Thymus (tissue), 11 donors: ENCODE results near the gene PLXNA4. TPM values are rescaled to one million over a fixed set of nuclear protein-coding genes. Genes with fewer than 3 reads are reported as not detected.

Experiments used
- DNase-seq, 9 donors: peaks; one replicate each; pipeline ENCODE4 v3.0.0-alpha.2; 2013; ENCODE audit warnings: low spot score in 9 of 9, low read depth in 6 of 9, missing footprints in 1 of 9
- H3K27ac ChIP-seq, 2 donors: one replicate each; pipeline ENCODE4 v1.5.1; 2013; ENCODE audit warnings: control low read depth in 1 of 2, low read depth in 1 of 2, low read length in 1 of 2, mild to moderate bottlenecking in 1 of 2, moderate library complexity in 1 of 2
- H3K27me3 ChIP-seq, 2 donors: one replicate each; pipeline ENCODE4 v1.5.1; 2013; ENCODE audit warnings: low read length in 1 of 2; ENCODE audit not compliant: control insufficient read depth in 2 of 2, insufficient read depth in 1 of 2
- H3K36me3 ChIP-seq, 2 donors: one replicate each; pipeline ENCODE4 v1.5.1; 2013; ENCODE audit warnings: low read length in 1 of 2, mild to moderate bottlenecking in 1 of 2, moderate library complexity in 1 of 2; ENCODE audit not compliant: control insufficient read depth in 2 of 2, insufficient read depth in 2 of 2
- H3K4me1 ChIP-seq, 2 donors: one replicate each; pipeline ENCODE4 v1.5.1; 2013; ENCODE audit warnings: low read length in 2 of 2; ENCODE audit not compliant: control insufficient read depth in 2 of 2, insufficient read depth in 2 of 2
- H3K4me3 ChIP-seq, 2 donors: one replicate each; pipeline ENCODE4 v1.5.1; 2013; ENCODE audit warnings: low read length in 2 of 2, control low read depth in 1 of 2, mild to moderate bottlenecking in 1 of 2
- H3K9me3 ChIP-seq, 2 donors: one replicate each; pipeline ENCODE4 v1.5.1; 2013; ENCODE audit warnings: low read length in 1 of 2, mild to moderate bottlenecking in 1 of 2; ENCODE audit not compliant: control insufficient read depth in 2 of 2, insufficient read depth in 1 of 2
- WGBS: extraction: QIAGEN DNeasy Blood & Tissue Kit; methylation state at CpG from one replicate; pipeline ENCODE4 v1.1.7; 2013; 5-methylcytosine and 5-hydroxymethylcytosine counted together
- polyA plus RNA-seq: library from polyadenylated mRNA; stranded (reverse); fragments of 200-250 nt; gene quantifications from one replicate; pipeline ENCODE4 v1.2.3, GENCODE V29; 2013
- total RNA-seq: library from RNA; stranded (reverse); fragments of 120-200 nt; gene quantifications from one replicate; pipeline ENCODE4 v1.2.4, GENCODE V29; 2013
- donor health status: healthy.

PLXNA4 gene
- total and polyA plus RNA-seq, 2 donors, result 0.21 to 0.66 TPM

- 85% methylated on average over 8 of the region's 8 CpGs for WGBS
Observed at GRCh38 chr7:132446666-132447278, 129.5 kb downstream of the PLXNA4 start.

GRCh38 chr7:132446260-132446659, 130.0 kb downstream of the PLXNA4 start:
- Histone ChIP-seq H3K4me1 (no peaks in the 10 kb centered on the region), H3K36me3 (no peaks in the 10 kb centered on the region), H3K27ac (no peak overlapping the region), H3K9me3 (no peaks in the 10 kb centered on the region), H3K4me3 (no peak overlapping the region), H3K27me3 (peaks cover 0 to 2% of the 10 kb centered on the region in 2 donors)
- WGBS, result 64% methylated on average over 3 of the region's 3 CpGs
- DNase-seq, result no peak

More at GRCh38 chr7:132446666-132447278, 129.5 kb downstream of the PLXNA4 start:
- Histone ChIP-seq H3K9me3 (no peaks in the 10 kb centered on the region), H3K4me1 (no peaks in the 10 kb centered on the region), H3K4me3 (no peak overlapping the region), H3K27me3 (peaks cover 0 to 2% of the 10 kb centered on the region in 2 donors), H3K27ac (no peak overlapping the region), H3K36me3 (no peaks in the 10 kb centered on the region)
- DNase-seq, result no peak

GRCh38 chr7:132443761-132444520, 132.3 kb downstream of the PLXNA4 start:
- 98% methylated on average over 5 of the region's 5 CpGs for WGBS
- no peaks in the 10 kb centered on the region for H3K9me3 ChIP-seq
- peaks cover 8 to 17% of the 10 kb centered on the region in 2 donors for H3K4me1 ChIP-seq
- H3K4me3 ChIP-seq, result no peak overlapping the region
- peak in 1 of 9 donors; percentile 29 for DNase-seq
- peaks cover 0 to 2% of the 10 kb centered on the region in 2 donors for H3K27me3 ChIP-seq
- no peaks in the 10 kb centered on the region for H3K36me3 ChIP-seq
- H3K27ac ChIP-seq, result no peak overlapping the region

GRCh38 chr7:132441935-132442334, 134.3 kb downstream of the PLXNA4 start:
- Histone ChIP-seq H3K9me3 (no peaks in the 10 kb centered on the region), H3K27me3 (peaks cover 0 to 2% of the 10 kb centered on the region in 2 donors), H3K4me3 (no peak overlapping the region), H3K4me1 (peaks cover 11 to 30% of the 10 kb centered on the region in 2 donors), H3K36me3 (no peaks in the 10 kb centered on the region), H3K27ac (no peak overlapping the region)
- WGBS, result 90% methylated on average over 4 of the region's 4 CpGs
- DNase-seq, result no peak

- no peak overlapping the region for H3K27ac ChIP-seq
- peaks cover 11 to 33% of the 10 kb centered on the region in 2 donors for H3K4me1 ChIP-seq
- H3K9me3 ChIP-seq, result no peaks in the 10 kb centered on the region
- no peak overlapping the region for H3K4me3 ChIP-seq
- 27% methylated on average over 5 of the region's 5 CpGs for WGBS
- H3K27me3 ChIP-seq, result peaks cover 0 to 2% of the 10 kb centered on the region in 2 donors
- H3K36me3 ChIP-seq, result no peaks in the 10 kb centered on the region
- peak in 8 of 9 donors; percentile 34 to 84 (median 60) for DNase-seq
Observed at GRCh38 chr7:132440151-132440550, 136.1 kb downstream of the PLXNA4 start.

- Histone ChIP-seq H3K4me3 (no peak overlapping the region), H3K4me1 (peaks cover 11 to 42% of the 10 kb centered on the region in 2 donors), H3K9me3 (no peaks in the 10 kb centered on the region), H3K27ac (no peak overlapping the region), H3K36me3 (no peaks in the 10 kb centered on the region), H3K27me3 (peaks cover 0 to 2% of the 10 kb centered on the region in 2 donors)
- no peak for DNase-seq
- WGBS, result 82% methylated on average over 8 of the region's 8 CpGs
Observed at GRCh38 chr7:132438926-132439325, 137.3 kb downstream of the PLXNA4 start.

- WGBS, result 11% methylated on average over 5 of the region's 5 CpGs
- H3K27me3 ChIP-seq, result no peaks in the 10 kb centered on the region
- peak in 5 of 9 donors; percentile 23 to 81 (median 52) for DNase-seq
Observed at GRCh38 chr7:132437730-132438129, 138.5 kb downstream of the PLXNA4 start.

GRCh38 chr7:132436121-132436520, 140.1 kb downstream of the PLXNA4 start:
- DNase-seq, result no peak
- Histone ChIP-seq H3K4me3 (no peak overlapping the region), H3K9me3 (no peaks in the 10 kb centered on the region), H3K27me3 (no peaks in the 10 kb centered on the region), H3K4me1 (peaks cover 11 to 59% of the 10 kb centered on the region in 2 donors), H3K27ac (no peak overlapping the region), H3K36me3 (no peaks in the 10 kb centered on the region)
- 86% methylated on average over 8 of the region's 8 CpGs for WGBS

More at GRCh38 chr7:132437730-132438129, 138.5 kb downstream of the PLXNA4 start:
- peak overlapping the region in 1 of 2 donors; percentile 26 for H3K27ac ChIP-seq
- H3K9me3 ChIP-seq, result no peaks in the 10 kb centered on the region
- H3K4me1 ChIP-seq, result peaks cover 11 to 47% of the 10 kb centered on the region in 2 donors
- no peak overlapping the region for H3K4me3 ChIP-seq
- no peaks in the 10 kb centered on the region for H3K36me3 ChIP-seq
